GM18861 (cell line): ENCODE measurements around the gene ZCCHC24.

ENCODE experiments used
- ATAC-seq: cut with Tn5 transposase; IDR thresholded peaks from one replicate; pipeline ENCODE4 v1.9.1; 2021; ENCODE audit not compliant: unreplicated experiment

The ZCCHC24 gene

DNA sequence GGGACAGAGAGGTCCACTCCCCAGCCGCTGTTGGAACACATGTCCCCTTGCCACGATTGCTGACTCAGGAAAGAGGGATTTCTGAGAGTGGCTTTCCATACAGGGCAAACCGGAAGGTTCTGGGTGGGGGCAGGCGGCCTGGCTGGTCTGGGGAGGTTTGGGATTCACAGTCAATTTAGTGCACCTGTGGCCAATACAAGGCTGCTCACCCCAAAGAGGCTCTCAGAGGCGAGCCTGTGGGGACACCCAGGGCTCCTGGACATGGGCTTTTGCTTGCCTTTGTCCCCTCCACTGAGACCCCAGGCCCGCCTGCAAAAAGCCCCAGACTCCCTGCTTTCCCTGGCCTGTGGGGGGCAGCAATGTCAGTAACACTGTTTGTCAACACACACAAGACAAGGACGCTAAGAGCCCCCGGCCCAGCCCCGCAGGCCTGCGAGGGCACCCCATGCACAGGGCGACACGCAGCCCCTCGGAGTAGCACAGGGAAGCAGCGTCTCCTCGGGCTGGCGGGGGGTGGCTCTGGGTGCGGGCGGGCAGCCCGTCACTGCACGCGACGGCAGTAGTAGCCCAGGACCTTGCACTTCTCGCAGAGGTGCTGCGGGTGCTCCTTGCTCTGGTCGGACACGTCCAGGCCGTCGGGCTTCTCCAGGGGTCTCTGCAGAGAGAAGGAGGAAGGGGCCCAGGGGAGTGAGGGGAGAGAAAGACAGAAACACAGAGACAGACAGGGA lies 59.5 kb downstream of the ZCCHC24 start:
- no peak for ATAC-seq

- no peak for ATAC-seq
Observed at GRCh38 chr10:79385392-79385795, 60.0 kb downstream of the ZCCHC24 start.

GRCh38 chr10:79384773-79385391 lies 60.5 kb downstream of the ZCCHC24 start:
- no peak for ATAC-seq

GRCh38 chr10:79383974-79384606 lies 61.3 kb downstream of the ZCCHC24 start:
- ATAC-seq, result no peak

DNA sequence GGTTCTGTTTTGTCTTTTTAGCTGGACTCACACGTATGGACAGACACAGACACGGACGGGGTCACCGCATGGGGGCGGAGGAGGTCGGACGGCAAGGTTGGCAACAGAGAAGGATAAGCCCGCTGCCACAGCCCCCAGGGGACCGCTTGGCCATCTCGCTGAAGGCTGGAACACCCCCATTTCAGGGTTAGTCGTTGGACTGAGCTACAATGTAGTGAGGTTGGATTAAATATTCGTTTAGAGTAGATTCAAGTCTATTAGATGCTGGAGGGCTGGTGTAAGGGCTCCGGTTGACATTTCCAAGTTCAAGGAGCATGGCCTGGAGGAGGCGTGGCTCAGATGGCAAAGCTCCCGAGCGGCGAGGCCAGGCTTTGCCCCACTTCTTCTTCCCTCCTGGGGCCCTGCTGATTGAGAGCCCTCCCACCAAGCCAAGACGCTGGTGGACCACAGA lies 62.9 kb downstream of the ZCCHC24 start:
- ATAC-seq, result no peak

GRCh38 chr10:79381804-79382221 lies 63.6 kb downstream of the ZCCHC24 start:
- no peak for ATAC-seq

DNA sequence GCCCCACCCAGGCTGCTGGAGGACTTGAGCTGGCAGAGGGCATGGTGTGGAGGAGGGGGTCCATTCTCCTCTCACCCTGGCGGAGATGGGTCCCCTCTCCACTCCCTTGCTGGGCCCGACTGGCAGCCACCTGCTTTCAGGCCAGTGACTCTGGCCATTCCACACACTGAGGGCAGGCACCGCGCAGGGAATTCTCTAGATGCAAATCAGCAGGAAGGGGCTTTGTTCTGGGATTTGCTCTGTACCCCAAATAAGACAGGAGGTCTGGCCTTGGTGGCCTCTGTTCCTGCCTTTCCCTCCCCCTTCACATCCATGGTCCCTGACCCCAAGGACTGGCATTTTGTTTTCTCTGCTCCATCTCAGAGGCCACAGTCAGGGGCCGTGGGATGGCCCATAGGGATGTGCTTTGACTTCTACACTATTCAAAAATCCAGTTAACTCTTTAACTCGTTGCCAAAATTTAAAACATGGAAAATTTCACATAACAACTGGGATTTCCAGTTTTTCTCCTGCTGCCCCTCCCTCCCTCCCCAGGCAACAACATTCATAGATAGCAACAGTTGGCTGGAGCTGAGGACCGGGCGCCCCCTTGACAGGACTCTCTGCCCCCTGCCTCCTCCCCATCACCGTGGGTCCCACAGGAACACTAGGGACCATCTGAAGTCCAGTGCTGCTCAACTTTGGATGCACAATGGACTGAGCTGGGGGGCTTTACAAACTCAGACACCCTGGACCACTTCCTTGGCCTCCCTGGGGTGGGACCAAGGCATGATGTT lies 64.3 kb downstream of the ZCCHC24 start:
- no peak for ATAC-seq

GRCh38 chr10:79380125-79380945 lies 65.1 kb downstream of the ZCCHC24 start:
- ATAC-seq, result no peak

- no peak for ATAC-seq
Observed at GRCh38 chr10:79379512-79380124, 65.8 kb downstream of the ZCCHC24 start.

DNA sequence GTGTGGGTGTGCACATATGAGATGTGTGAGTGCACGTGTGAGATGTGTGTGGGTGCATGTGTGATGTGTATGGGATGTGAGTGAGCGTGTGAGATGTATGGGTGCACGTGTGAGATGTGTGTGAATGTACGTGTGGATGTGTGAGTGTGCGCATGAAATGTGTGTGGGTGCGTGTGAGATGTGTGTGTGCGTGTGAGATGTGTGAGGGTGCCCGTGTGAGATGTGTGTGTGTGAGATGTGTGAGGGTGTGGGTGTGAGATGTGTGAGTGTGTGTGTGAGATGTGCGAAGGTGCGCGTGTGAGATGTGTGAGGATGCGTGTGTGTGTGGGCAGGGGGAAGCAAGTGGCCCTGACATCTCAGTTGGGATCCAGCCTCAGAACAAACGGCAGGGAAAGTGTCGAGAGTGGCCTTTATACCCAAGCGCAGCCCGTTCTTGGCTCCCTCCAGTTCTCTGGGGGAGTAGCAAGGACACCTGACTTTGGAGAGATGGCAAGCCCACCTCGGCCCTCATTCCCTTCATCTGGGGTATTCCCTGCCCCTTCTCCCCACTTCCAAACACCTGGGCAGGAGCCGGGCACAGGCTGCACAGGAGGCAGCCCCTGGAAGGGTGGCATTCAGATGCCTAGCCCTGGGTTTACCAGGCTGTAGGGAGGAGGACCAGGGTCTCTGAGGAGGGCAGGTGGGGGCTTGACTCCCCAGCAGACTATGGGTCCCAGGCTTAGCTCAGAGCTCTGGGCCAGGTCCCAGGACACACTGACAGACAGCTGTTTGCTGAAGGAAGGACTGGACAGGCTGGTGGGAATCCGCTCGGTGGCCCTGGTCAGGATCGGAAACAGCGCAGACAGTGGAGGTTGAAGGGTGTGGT lies 66.5 kb downstream of the ZCCHC24 start:
- ATAC-seq, result no peak

- no peak for ATAC-seq
Observed at GRCh38 chr10:79378383-79378646, 67.1 kb downstream of the ZCCHC24 start.

DNA sequence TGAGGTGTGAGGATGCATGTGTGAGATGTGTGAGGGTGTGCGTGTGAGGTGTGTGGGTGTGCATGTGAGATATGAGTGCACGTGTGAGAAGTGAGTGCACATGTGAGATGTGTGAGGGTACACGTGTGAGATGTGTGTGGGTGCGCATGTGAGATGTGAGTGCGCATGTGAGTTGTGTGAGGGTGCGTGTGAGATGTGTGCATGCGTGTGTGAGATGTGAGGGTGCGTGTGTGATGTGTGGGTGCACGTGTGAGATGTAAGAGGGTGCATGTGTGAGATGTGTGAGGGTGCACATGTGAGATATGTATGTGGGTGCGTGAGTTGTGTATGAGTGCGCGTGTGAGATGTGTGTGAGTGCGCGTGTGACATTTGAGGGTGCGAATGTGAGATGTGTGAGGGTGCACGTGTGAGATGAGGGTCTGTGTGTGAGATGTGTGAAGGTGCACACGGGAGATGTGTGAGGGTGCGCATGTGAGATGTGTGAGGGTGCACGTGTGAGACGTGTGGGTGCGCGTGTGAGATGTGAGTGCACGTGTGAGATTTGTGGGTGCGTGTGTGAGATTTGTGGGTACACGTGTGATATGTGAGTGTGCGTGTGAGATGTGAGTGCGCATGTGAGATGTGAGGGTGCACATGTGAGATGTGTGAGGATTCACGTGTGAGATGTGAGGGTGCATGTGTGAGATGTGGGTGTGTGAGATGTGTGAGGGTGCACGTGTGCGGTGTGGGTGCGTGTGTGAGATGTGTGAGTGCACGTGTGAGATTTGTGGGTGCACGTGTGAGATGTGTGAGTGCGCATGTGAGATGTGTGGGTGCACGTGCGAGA lies 67.7 kb downstream of the ZCCHC24 start:
- ATAC-seq, result no peak

- no peak for ATAC-seq
Observed at GRCh38 chr10:79376751-79377556, 68.5 kb downstream of the ZCCHC24 start.

DNA sequence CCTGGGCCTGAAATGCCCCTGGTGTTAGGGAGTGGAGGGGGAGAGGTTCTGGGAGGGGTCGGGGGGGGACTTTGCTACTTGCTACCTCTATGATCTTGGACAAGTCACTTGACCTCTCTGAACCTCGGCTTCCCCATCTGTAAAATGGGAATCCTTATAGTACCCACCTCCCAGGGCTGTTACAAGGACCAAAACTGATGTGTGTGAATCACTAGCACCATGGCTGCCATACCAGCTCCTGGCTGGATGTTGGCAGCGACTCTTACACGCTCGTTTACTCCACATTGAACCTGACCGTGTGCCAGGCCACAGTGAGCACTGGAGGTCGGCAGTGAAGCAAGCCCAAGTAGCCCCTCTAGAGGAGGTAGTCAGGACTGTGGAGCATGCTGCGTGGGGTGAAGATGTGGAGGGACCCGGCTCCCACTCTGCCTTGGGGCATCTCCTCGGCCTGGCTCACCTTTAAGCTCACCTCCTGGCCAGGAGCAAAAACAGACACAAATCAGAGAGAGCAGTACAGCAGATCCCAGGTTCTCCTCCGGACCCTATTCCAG lies 69.3 kb downstream of the ZCCHC24 start:
- no peak for ATAC-seq

DNA sequence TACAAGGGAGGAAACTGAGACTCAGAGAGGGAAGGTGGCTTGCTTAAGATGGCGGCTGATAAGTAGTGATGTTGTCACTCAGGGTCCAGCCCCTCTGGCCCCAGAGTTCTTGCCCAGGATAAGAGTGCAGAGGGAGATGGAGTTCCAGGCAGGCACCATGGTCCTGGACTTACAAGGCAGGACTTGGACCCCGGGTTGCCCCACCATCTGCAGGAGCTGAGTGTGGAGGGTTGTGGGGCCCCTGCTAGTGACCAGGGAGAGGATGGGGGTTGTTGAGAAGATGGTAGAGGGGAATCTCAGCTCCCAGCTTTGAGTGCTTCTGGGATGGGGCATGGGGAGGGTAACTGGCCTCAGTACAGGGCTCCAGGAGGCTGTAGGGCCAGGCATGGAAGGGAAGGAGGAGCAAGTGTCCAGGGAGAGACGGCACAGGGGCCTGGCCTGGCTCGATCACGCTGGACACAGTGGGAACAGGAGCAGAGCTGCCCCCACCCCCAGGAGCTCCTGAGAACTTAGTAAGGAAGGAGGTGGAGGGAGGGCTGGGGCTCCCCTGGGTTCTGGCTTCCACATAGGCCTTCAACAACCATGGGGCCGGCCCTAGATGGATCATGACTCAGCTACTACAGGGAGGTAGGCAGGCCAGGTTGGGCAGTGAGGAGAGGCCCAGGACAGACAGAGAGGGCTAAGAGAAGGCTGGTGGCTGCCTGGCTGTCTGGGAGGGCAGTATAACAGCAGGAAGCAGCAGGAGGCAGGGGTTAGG lies 69.9 kb downstream of the ZCCHC24 start:
- no peak for ATAC-seq

- no peak for ATAC-seq
Observed at GRCh38 chr10:79374312-79375191, 70.9 kb downstream of the ZCCHC24 start.
